ENCODE results near the gene TPRN. TPM values are rescaled to one million over a fixed set of nuclear protein-coding genes. Genes with fewer than 3 reads are reported as not detected.

Gene TPRN
- total and polyA plus RNA-seq, 2 experiments from 2014 or later, result 6.4 to 29.2 TPM

DNA sequence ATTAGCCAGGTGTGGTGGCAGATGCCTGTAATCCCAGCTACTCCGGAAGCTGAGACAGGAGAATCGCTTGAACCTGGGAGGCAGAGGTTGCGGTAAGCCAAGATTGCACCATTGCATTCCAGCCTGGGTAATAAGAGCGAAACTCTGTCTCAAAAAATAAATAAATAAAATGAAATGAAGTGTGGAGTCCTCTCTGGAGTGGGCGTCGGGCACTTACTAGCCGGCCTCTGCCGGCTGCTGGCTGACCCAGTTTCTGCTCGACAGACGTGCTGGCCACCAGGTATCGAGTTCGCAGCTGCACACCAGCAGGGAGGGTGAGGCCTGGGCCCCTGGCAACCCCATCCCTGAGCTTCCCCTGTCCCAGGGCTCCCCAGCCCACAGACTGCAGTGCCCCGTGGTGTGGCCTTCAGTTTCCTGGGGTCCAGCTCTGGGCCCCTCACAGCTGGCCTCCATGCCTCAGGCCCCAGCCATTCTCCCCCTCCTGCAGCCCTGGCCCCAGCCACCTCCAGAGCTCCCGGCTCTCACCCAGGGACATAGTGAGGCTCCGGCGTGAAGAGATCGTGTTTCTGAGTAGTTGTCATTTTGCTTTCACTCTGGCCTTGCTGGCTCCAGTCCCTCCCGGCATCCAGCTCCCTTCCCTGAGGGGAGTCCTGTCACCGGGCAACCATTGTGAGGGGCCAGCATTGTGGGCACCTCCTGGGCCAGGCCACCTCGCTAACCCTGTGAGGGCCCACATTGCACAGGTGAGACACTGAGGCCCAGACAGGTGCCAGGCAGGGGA, 46.8 kb upstream of the TPRN start:
- no peak overlapping the region for H3K4me2 ChIP-seq
- no peak overlapping the region for H3K27ac ChIP-seq (ENCODE audit: low read depth)
- H4K20me1 ChIP-seq (replicated peaks; ENCODE audit: insufficient read depth), result peaks cover 9% of the 10 kb centered on the region
- DNase-seq (ENCODE audit: low spot score) (no peak), ATAC-seq (no peak)
- H3K4me3 Mint-ChIP-seq, result no peak overlapping the region
- peaks cover 19% of the 10 kb centered on the region for H3K36me3 Mint-ChIP-seq (ENCODE audit: low read depth)
- H3K4me1 Mint-ChIP-seq, result peaks cover 29% of the 10 kb centered on the region
- H3K27ac Mint-ChIP-seq, result no peak overlapping the region
- H3K36me3 ChIP-seq (ENCODE audit: insufficient read depth), result no peaks in the 10 kb centered on the region
- H3K27me3 Mint-ChIP-seq (ENCODE audit: insufficient read depth, low read depth, poor library complexity), result peaks cover 26% of the 10 kb centered on the region
- H3F3A ChIP-seq (replicated peaks; ENCODE audit: low read depth), result 0 out of 2 replicates have a peak, but pooled peaks cover 22% of the 10 kb centered on the region
- H3K4me3 ChIP-seq, result no peak overlapping the region
- TF ChIP-seq ETS1 (IDR thresholded peaks at IDR 0.05), result no peak
- TF ChIP-seq POLR2AphosphoS5 (IDR thresholded peaks at IDR 0.05; ENCODE audit: low read depth), result no peak
- no peak for TF ChIP-seq CTCF (conservative IDR thresholded peaks at IDR 0.05; ENCODE audit: low read depth in 2 of 2)
- no peak for TF ChIP-seq ZNF114 (CRISPR knock-in tag; IDR thresholded peaks at IDR 0.05)
- TF ChIP-seq ZNF462 (CRISPR knock-in tag; IDR thresholded peaks at IDR 0.05), result no peak
- TF ChIP-seq ZNF331 (CRISPR knock-in tag; IDR thresholded peaks at IDR 0.05; ENCODE audit: low read depth), result no peak
- TF ChIP-seq JUNB (IDR thresholded peaks at IDR 0.05; ENCODE audit: unreplicated experiment), result no peak
- no peak for TF ChIP-seq STAT1 (IDR thresholded peaks at IDR 0.05; ENCODE audit: unreplicated experiment)
- TF ChIP-seq, protein P1, sequence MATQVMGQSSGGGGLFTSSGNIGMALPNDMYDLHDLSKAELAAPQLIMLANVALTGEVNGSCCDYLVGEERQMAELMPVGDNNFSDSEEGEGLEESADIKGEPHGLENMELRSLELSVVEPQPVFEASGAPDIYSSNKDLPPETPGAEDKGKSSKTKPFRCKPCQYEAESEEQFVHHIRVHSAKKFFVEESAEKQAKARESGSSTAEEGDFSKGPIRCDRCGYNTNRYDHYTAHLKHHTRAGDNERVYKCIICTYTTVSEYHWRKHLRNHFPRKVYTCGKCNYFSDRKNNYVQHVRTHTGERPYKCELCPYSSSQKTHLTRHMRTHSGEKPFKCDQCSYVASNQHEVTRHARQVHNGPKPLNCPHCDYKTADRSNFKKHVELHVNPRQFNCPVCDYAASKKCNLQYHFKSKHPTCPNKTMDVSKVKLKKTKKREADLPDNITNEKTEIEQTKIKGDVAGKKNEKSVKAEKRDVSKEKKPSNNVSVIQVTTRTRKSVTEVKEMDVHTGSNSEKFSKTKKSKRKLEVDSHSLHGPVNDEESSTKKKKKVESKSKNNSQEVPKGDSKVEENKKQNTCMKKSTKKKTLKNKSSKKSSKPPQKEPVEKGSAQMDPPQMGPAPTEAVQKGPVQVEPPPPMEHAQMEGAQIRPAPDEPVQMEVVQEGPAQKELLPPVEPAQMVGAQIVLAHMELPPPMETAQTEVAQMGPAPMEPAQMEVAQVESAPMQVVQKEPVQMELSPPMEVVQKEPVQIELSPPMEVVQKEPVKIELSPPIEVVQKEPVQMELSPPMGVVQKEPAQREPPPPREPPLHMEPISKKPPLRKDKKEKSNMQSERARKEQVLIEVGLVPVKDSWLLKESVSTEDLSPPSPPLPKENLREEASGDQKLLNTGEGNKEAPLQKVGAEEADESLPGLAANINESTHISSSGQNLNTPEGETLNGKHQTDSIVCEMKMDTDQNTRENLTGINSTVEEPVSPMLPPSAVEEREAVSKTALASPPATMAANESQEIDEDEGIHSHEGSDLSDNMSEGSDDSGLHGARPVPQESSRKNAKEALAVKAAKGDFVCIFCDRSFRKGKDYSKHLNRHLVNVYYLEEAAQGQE (IDR thresholded peaks at IDR 0.05; ENCODE audit: unreplicated experiment), result no peak
- TF ChIP-seq EZH2 (IDR thresholded peaks at IDR 0.05; ENCODE audit: low read depth, unreplicated experiment), result no peak
- TF ChIP-seq EZH2phosphoT487 (IDR thresholded peaks at IDR 0.05; ENCODE audit: unreplicated experiment), result no peak
- peaks cover 17% of the 10 kb centered on the region; the same call in 1 of the 2 replicates for H3K4me1 ChIP-seq (ENCODE audit: insufficient read depth)
- peaks cover 6% of the 10 kb centered on the region for H3K79me2 ChIP-seq (replicated peaks; ENCODE audit: insufficient read depth)
- H2AFZ ChIP-seq, result no peak overlapping the region
- H3K27me3 ChIP-seq (ENCODE audit: insufficient read depth), result no peaks in the 10 kb centered on the region
- no peaks in the 10 kb centered on the region for H3K9me2 ChIP-seq (ENCODE audit: insufficient read depth)
- H3K9me3 Mint-ChIP-seq, result no peaks in the 10 kb centered on the region

Data from GM23338 (cell line).